ENCODE results near the gene ACYP1.

Gene ACYP1

GRCh38 chr14:75063491-75064204 lies at the start of gene ACYP1:
ACYP1 (minus strand) TSS chr14:75064024; CDS start chr14:75063553, 471 bp downstream.
- peak; percentile 94 for DNase-seq

- no peak for DNase-seq
Observed at GRCh38 chr14:75109877-75110276, 46.1 kb upstream of the ACYP1 start.

- DNase-seq, result no peak
Observed at GRCh38 chr14:75107186-75107585, 43.4 kb upstream of the ACYP1 start.

GRCh38 chr14:75101491-75101890 lies 37.7 kb upstream of the ACYP1 start:
- no peak for DNase-seq

- DNase-seq, result no peak
Observed at GRCh38 chr14:75098682-75099081, 34.9 kb upstream of the ACYP1 start.

GRCh38 chr14:75098212-75098611 lies 34.4 kb upstream of the ACYP1 start:
- no peak for DNase-seq

- DNase-seq, result no peak
Observed at GRCh38 chr14:75096959-75097358, 33.1 kb upstream of the ACYP1 start.

GRCh38 chr14:75095690-75096089 lies 31.9 kb upstream of the ACYP1 start:
- no peak for DNase-seq

GRCh38 chr14:75094896-75095295 lies 31.1 kb upstream of the ACYP1 start:
- DNase-seq, result no peak

- DNase-seq, result no peak
Observed at GRCh38 chr14:75092698-75093097, 28.9 kb upstream of the ACYP1 start.

GRCh38 chr14:75091251-75091650 lies 27.4 kb upstream of the ACYP1 start:
- DNase-seq, result no peak

- DNase-seq, result no peak
Observed at GRCh38 chr14:75090353-75090752, 26.5 kb upstream of the ACYP1 start.

GRCh38 chr14:75088566-75089373 lies 24.9 kb upstream of the ACYP1 start:
- DNase-seq, result peak; percentile 29

GRCh38 chr14:75088153-75088552 lies 24.3 kb upstream of the ACYP1 start:
- DNase-seq, result no peak

- DNase-seq, result no peak
Observed at GRCh38 chr14:75084513-75084912, 20.7 kb upstream of the ACYP1 start.

- DNase-seq, result no peak
Observed at GRCh38 chr14:75083271-75083670, 19.4 kb upstream of the ACYP1 start.

GRCh38 chr14:75081660-75082229 lies 17.9 kb upstream of the ACYP1 start:
- no peak for DNase-seq

GRCh38 chr14:75079521-75079920 lies 15.7 kb upstream of the ACYP1 start:
- no peak for DNase-seq

GRCh38 chr14:75077794-75078193 lies 14.0 kb upstream of the ACYP1 start:
- no peak for DNase-seq

- no peak for DNase-seq
Observed at GRCh38 chr14:75070383-75070782, 6.6 kb upstream of the ACYP1 start.

- peak; percentile 63 for DNase-seq
Observed at GRCh38 chr14:75069811-75070145, 6.0 kb upstream of the ACYP1 start.

- DNase-seq, result peak; percentile 93
Observed at GRCh38 chr14:75069121-75069810, 5.4 kb upstream of the ACYP1 start, which contains the start of gene ZC2HC1C. ZC2HC1C (plus strand) TSS chr14:75069641; CDS start chr14:75070574, 933 bp downstream.

Data from NCI-H1092 treated with DMSO at 0.1 percent for 48 hours (cell line).